WTC11 (cell line): Measurements from ENCODE around the gene TRAPPC3. TPM values are rescaled to one million over a fixed set of nuclear protein-coding genes. Genes with fewer than 3 reads are reported as not detected.

ENCODE experiments used
- ATAC-seq: fragments of 200-7000 bp; cut with Tn5 transposase; 2 replicates; pipeline ENCODE4 v1.10.0; 2021; ENCODE audit warnings: mild to moderate bottlenecking, moderate library complexity
- CTCF ChIA-PET: fragments of 300-600 bp; sonication (Branson Sonifier 250); formaldehyde crosslinking; loops from one replicate; lab custom pipeline; 2021; ENCODE audit warnings: antibody characterized with exemption; lab: Charles Lee
- POLR2A ChIA-PET: fragments of 350-600 bp; sonication (Branson Sonifier 250); formaldehyde crosslinking; loops from one replicate; lab custom pipeline; 2021; ENCODE audit warnings: antibody characterized with exemption; lab: Charles Lee
- DNase-seq: peaks from one replicate; pipeline ENCODE4 v3.0.0; 2021; ENCODE audit warnings: low spot score
- H3K27ac Mint-ChIP-seq: 2 replicates; pipeline ENCODE4 v1.8.0; 2021; ENCODE audit warnings: mixed read lengths
- H3K27me3 Mint-ChIP-seq: 2 replicates; pipeline ENCODE4 v1.8.0; 2021; ENCODE audit warnings: low read depth, mild to moderate bottlenecking, moderate library complexity, mixed read lengths
- H3K36me3 Mint-ChIP-seq: 2 replicates; pipeline ENCODE4 v1.8.0; 2021; ENCODE audit warnings: mixed read lengths
- H3K4me1 Mint-ChIP-seq: 2 replicates; pipeline ENCODE4 v1.8.0; 2022; ENCODE audit warnings: mixed read lengths
- H3K4me3 Mint-ChIP-seq: 2 replicates; pipeline ENCODE4 v1.8.0; 2021; ENCODE audit warnings: mild to moderate bottlenecking, moderate library complexity, mixed read lengths
- H3K9me3 Mint-ChIP-seq: 2 replicates; pipeline ENCODE4 v1.8.0; 2021; ENCODE audit warnings: mixed read lengths
- FOXP1 ChIP-seq: sonication (generic); formaldehyde crosslinking; IDR thresholded peaks from 2 replicates; pipeline ENCODE4 v1.8.0; 2022; ENCODE audit warnings: missing genetic modification reagents, mild to moderate bottlenecking, moderate library complexity, borderline replicate concordance
- HMGXB4 ChIP-seq: sonication (generic); formaldehyde crosslinking; IDR thresholded peaks from 2 replicates; pipeline ENCODE4 v1.8.1; 2023; ENCODE audit warnings: mild to moderate bottlenecking, moderate library complexity, missing genetic modification reagents
- JAZF1 ChIP-seq: fragments of 250-450 bp; sonication (Bioruptor Pico); IDR thresholded peaks from 2 replicates; pipeline ENCODE4 v1.9.0; 2021; ENCODE audit warnings: moderate library complexity, mild to moderate bottlenecking, inconsistent platforms
- NR3C1 ChIP-seq: sonication (generic); formaldehyde crosslinking; conservative IDR thresholded peaks from 2 replicates; pipeline ENCODE4 v1.8.1; 2023; ENCODE audit warnings: low read depth, mild to moderate bottlenecking, missing genetic modification reagents
- RORB ChIP-seq: fragments of 250-450 bp; sonication (Bioruptor Pico); IDR thresholded peaks from 2 replicates; pipeline ENCODE4 v1.9.0; 2021; ENCODE audit warnings: mild to moderate bottlenecking
- SMAD4 ChIP-seq: sonication (generic); formaldehyde crosslinking; IDR thresholded peaks from 2 replicates; pipeline ENCODE4 v1.8.0; 2022; ENCODE audit warnings: mild to moderate bottlenecking, missing genetic modification reagents
- TEAD4 ChIP-seq: sonication (generic); formaldehyde crosslinking; IDR thresholded peaks from 2 replicates; pipeline ENCODE4 v1.8.0; 2022; ENCODE audit warnings: mild to moderate bottlenecking, missing genetic modification reagents
- TP53 ChIP-seq: sonication (generic); formaldehyde crosslinking; IDR thresholded peaks from 2 replicates; pipeline ENCODE4 v1.8.1; 2023; ENCODE audit warnings: mild to moderate bottlenecking, missing genetic modification reagents
- ZBTB43 ChIP-seq: sonication (generic); formaldehyde crosslinking; IDR thresholded peaks from 2 replicates; pipeline ENCODE4 v1.8.1; 2023; ENCODE audit warnings: mild to moderate bottlenecking, missing genetic modification reagents
- ZMAT4 ChIP-seq: fragments of 250-450 bp; sonication (Bioruptor Pico); IDR thresholded peaks from 2 replicates; pipeline ENCODE4 v1.9.0; 2021; ENCODE audit warnings: mild to moderate bottlenecking
- ZNF317 ChIP-seq: sonication (generic); formaldehyde crosslinking; IDR thresholded peaks from 2 replicates; pipeline ENCODE4 v1.8.1; 2023; ENCODE audit warnings: low read depth, mild to moderate bottlenecking, moderate library complexity, missing genetic modification reagents, borderline replicate concordance
- ZNF425 ChIP-seq: fragments of 250-450 bp; sonication (Bioruptor Pico); conservative IDR thresholded peaks from 2 replicates; pipeline ENCODE4 v1.9.0; 2021; ENCODE audit warnings: mild to moderate bottlenecking
- ZNF671 ChIP-seq: fragments of 250-450 bp; sonication (Bioruptor Pico); IDR thresholded peaks from 2 replicates; pipeline ENCODE4 v1.8.0; 2021; ENCODE audit warnings: mild to moderate bottlenecking
- total RNA-seq: library from RNA; stranded (reverse); gene quantifications from 3 replicates; pipeline ENCODE4 v1.2.3, GENCODE V29; 2021
- TF ChIP-seq, protein P1 (sequence below): sonication (generic); formaldehyde crosslinking; IDR thresholded peaks from 2 replicates; pipeline ENCODE4 v1.8.1; 2022; ENCODE audit warnings: mild to moderate bottlenecking, missing genetic modification reagents, moderate library complexity, borderline replicate concordance
- TF ChIP-seq, protein P2 (sequence below): sonication (generic); formaldehyde crosslinking; IDR thresholded peaks from 2 replicates; pipeline ENCODE4 v1.8.1; 2023; ENCODE audit warnings: mild to moderate bottlenecking, missing genetic modification reagents
- TF ChIP-seq, protein P3 (sequence below): sonication (generic); formaldehyde crosslinking; IDR thresholded peaks from 2 replicates; pipeline ENCODE4 v1.8.0; 2022; ENCODE audit warnings: mild to moderate bottlenecking, missing genetic modification reagents
- TF ChIP-seq, protein P4 (sequence below): sonication (generic); formaldehyde crosslinking; IDR thresholded peaks from 2 replicates; pipeline ENCODE4 v1.8.0; 2022; ENCODE audit warnings: mild to moderate bottlenecking, missing genetic modification reagents

TRAPPC3 gene
- total RNA-seq, 1 experiment from 2014 or later, result 48.9 TPM

DNA sequence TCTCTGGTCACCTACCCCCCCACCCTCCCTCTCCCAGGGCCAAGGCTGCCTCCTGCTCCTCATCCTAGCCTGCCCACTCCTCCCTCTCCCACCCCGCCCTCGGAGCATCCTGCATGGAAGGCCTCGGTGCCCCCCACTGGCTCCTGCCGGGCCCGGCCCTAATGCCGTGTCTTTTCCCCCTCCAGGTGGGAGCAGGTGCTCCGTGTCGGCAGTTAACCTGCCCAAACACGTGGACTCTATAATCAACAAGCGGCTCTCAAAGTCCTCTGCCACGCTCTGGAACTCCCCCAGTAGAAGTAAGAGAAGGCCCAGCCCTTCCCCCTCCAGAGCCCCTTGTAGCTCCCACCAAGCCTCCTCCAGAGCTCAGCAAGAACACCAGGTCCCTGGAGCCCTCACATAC is 25.4 kb upstream of the TRAPPC3 start:
- ChIA-PET CTCF (interaction anchor here (2.3 kb wide), 1 partner anchor 13 kb away, joined by 16 read pairs; no protein-coding TSS in a partner anchor), POLR2A (no interaction called here)
- H3K4me3 Mint-ChIP-seq, result no peak overlapping the region
- ATAC-seq (no peak), DNase-seq (no peak)
- peaks cover 22% of the 10 kb centered on the region for H3K4me1 Mint-ChIP-seq
- TF ChIP-seq, protein P1, sequence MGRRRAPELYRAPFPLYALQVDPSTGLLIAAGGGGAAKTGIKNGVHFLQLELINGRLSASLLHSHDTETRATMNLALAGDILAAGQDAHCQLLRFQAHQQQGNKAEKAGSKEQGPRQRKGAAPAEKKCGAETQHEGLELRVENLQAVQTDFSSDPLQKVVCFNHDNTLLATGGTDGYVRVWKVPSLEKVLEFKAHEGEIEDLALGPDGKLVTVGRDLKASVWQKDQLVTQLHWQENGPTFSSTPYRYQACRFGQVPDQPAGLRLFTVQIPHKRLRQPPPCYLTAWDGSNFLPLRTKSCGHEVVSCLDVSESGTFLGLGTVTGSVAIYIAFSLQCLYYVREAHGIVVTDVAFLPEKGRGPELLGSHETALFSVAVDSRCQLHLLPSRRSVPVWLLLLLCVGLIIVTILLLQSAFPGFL (CRISPR knock-in tag), result no peak
- TF ChIP-seq, protein P2, sequence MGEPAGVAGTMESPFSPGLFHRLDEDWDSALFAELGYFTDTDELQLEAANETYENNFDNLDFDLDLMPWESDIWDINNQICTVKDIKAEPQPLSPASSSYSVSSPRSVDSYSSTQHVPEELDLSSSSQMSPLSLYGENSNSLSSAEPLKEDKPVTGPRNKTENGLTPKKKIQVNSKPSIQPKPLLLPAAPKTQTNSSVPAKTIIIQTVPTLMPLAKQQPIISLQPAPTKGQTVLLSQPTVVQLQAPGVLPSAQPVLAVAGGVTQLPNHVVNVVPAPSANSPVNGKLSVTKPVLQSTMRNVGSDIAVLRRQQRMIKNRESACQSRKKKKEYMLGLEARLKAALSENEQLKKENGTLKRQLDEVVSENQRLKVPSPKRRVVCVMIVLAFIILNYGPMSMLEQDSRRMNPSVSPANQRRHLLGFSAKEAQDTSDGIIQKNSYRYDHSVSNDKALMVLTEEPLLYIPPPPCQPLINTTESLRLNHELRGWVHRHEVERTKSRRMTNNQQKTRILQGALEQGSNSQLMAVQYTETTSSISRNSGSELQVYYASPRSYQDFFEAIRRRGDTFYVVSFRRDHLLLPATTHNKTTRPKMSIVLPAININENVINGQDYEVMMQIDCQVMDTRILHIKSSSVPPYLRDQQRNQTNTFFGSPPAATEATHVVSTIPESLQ (CRISPR knock-in tag), result no peak
- TF ChIP-seq ZMAT4 (no peak), JAZF1 (no peak), TP53 (CRISPR knock-in tag) (no peak), ZNF317 (CRISPR knock-in tag) (no peak), FOXP1 (no peak), HMGXB4 (no peak), ZNF425 (no peak), NR3C1 (CRISPR knock-in tag) (no peak), RORB (no peak), SMAD4 (CRISPR knock-in tag) (no peak), ZBTB43 (CRISPR knock-in tag) (no peak), ZNF671 (CRISPR knock-in tag) (no peak), TEAD4 (CRISPR knock-in tag) (no peak)
- TF ChIP-seq, protein P3, sequence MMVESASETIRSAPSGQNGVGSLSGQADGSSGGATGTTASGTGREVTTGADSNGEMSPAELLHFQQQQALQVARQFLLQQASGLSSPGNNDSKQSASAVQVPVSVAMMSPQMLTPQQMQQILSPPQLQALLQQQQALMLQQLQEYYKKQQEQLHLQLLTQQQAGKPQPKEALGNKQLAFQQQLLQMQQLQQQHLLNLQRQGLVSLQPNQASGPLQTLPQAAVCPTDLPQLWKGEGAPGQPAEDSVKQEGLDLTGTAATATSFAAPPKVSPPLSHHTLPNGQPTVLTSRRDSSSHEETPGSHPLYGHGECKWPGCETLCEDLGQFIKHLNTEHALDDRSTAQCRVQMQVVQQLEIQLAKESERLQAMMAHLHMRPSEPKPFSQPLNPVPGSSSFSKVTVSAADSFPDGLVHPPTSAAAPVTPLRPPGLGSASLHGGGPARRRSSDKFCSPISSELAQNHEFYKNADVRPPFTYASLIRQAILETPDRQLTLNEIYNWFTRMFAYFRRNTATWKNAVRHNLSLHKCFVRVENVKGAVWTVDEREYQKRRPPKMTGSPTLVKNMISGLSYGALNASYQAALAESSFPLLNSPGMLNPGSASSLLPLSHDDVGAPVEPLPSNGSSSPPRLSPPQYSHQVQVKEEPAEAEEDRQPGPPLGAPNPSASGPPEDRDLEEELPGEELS (CRISPR knock-in tag), result no peak
- TF ChIP-seq, protein P4, sequence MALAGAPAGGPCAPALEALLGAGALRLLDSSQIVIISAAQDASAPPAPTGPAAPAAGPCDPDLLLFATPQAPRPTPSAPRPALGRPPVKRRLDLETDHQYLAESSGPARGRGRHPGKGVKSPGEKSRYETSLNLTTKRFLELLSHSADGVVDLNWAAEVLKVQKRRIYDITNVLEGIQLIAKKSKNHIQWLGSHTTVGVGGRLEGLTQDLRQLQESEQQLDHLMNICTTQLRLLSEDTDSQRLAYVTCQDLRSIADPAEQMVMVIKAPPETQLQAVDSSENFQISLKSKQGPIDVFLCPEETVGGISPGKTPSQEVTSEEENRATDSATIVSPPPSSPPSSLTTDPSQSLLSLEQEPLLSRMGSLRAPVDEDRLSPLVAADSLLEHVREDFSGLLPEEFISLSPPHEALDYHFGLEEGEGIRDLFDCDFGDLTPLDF, result no peak
- H3K27me3 Mint-ChIP-seq, result no peaks in the 10 kb centered on the region
- H3K27ac Mint-ChIP-seq, result no peak overlapping the region
- H3K9me3 Mint-ChIP-seq, result no peaks in the 10 kb centered on the region
- peaks cover 25% of the 10 kb centered on the region for H3K36me3 Mint-ChIP-seq
